H1 (cell line): ENCODE results near the gene RNF175. TPM values are rescaled to one million over a fixed set of nuclear protein-coding genes. Genes with fewer than 3 reads are reported as not detected.

ENCODE experiments used
- CTCF ChIA-PET: fragments of 300-600 bp; sonication (Branson Sonifier 250); formaldehyde crosslinking; loops from one replicate; lab custom pipeline; 2021; ENCODE audit not compliant: partially characterized antibody; lab: Charles Lee
- POLR2A ChIA-PET: fragments of 300-600 bp; sonication (Branson Sonifier 250); formaldehyde crosslinking; loops from one replicate; lab custom pipeline; 2021; ENCODE audit warnings: inconsistent platforms; ENCODE audit not compliant: partially characterized antibody; lab: Charles Lee
- DNase-seq, 2 experiments: peaks; one replicate each; pipeline versions ENCODE4 v3.0.0 to v3.0.0-alpha.2; 2010 to 2022; ENCODE audit warnings: low spot score in 2 of 2, low read depth in 1 of 2, mixed read lengths in 1 of 2
- FAIRE-seq: peaks from 2 replicates; lab custom pipeline; 2011; peaks lifted over from hg19 to GRCh38; lab: Jason Lieb, UNC
- H2AFZ ChIP-seq: 2 replicates; pipeline ENCODE4 v1.8.1; 2012; ENCODE audit warnings: low read length, inconsistent platforms
- H2AK5ac ChIP-seq: 2 replicates; pipeline ENCODE4 v1.6.1; 2013; ENCODE audit warnings: low read depth, low read length
- H2BK120ac ChIP-seq: replicated peaks from 2 replicates; pipeline ENCODE3; 2013; ENCODE audit warnings: low read depth, low read length, inconsistent platforms
- H2BK12ac ChIP-seq: 2 replicates; pipeline ENCODE4 v1.6.1; 2013; ENCODE audit warnings: low read depth, low read length
- H2BK15ac ChIP-seq: 2 replicates; pipeline ENCODE4 v1.6.1; 2013; ENCODE audit warnings: low read length
- H2BK20ac ChIP-seq: 2 replicates; pipeline ENCODE4 v1.6.1; 2013; ENCODE audit warnings: low read length
- H2BK5ac ChIP-seq: 2 replicates; pipeline ENCODE4 v1.6.1; 2013; ENCODE audit warnings: low read depth, low read length
- H3K14ac ChIP-seq: 2 replicates; pipeline ENCODE4 v1.6.1; 2013; ENCODE audit warnings: inconsistent platforms; ENCODE audit not compliant: insufficient read length
- H3K18ac ChIP-seq: 2 replicates; pipeline ENCODE4 v1.6.1; 2013; ENCODE audit warnings: low read length; ENCODE audit errors: extremely low read depth
- H3K23ac ChIP-seq: 2 replicates; pipeline ENCODE4 v1.6.1; 2013; ENCODE audit warnings: inconsistent platforms; ENCODE audit not compliant: insufficient read length
- H3K23me2 ChIP-seq: 2 replicates; pipeline ENCODE4 v1.6.1; 2013; ENCODE audit warnings: low read depth, low read length
- H3K27ac ChIP-seq: 2 replicates; pipeline ENCODE4 v1.6.1; 2011; ENCODE audit warnings: low read depth, low read length, inconsistent platforms
- H3K27me3 ChIP-seq, 4 experiments: replicated peaks in 1 of 4; 1 replicate in 1 of 4; 2 replicates in 3 of 4; pipeline versions ENCODE4 v1.6.1 to v1.8.1; 2011 to 2013; ENCODE audit warnings: low read length in 3 of 4, mild to moderate bottlenecking in 3 of 4, inconsistent platforms in 2 of 4, mixed read lengths in 2 of 4, moderate library complexity in 1 of 4; ENCODE audit not compliant: control insufficient read depth in 3 of 4, insufficient read depth in 3 of 4; ENCODE audit errors: extremely low read depth in 1 of 4
- H3K36me3 ChIP-seq, 4 experiments: 2 replicates each; pipeline versions ENCODE4 v1.6.1 to v1.8.1; 2011 to 2013; ENCODE audit warnings: mild to moderate bottlenecking in 4 of 4, low read length in 3 of 4, moderate library complexity in 2 of 4, control low read depth in 1 of 4, inconsistent platforms in 1 of 4; ENCODE audit not compliant: insufficient read depth in 4 of 4, control insufficient read depth in 2 of 4
- H3K4ac ChIP-seq: replicated peaks from 2 replicates; pipeline ENCODE3; 2013; ENCODE audit warnings: low read length, low read depth, mixed read lengths, inconsistent platforms; ENCODE audit not compliant: insufficient read length
- H3K4me1 ChIP-seq, 4 experiments: replicated peaks in 1 of 4; 1 replicate in 1 of 4; 2 replicates in 3 of 4; pipeline versions ENCODE4 v1.6.1 to v1.8.1; 2011 to 2013; ENCODE audit warnings: low read length in 3 of 4, inconsistent platforms in 2 of 4, mixed read lengths in 1 of 4; ENCODE audit not compliant: insufficient read depth in 4 of 4, control insufficient read depth in 3 of 4
- H3K4me2 ChIP-seq, 2 experiments: 2 replicates each; pipeline versions ENCODE4 v1.6.1 to v1.8.1; 2011 to 2013; ENCODE audit warnings: low read depth in 2 of 2, low read length in 2 of 2, control low read depth in 1 of 2, inconsistent platforms in 1 of 2, mild to moderate bottlenecking in 1 of 2; ENCODE audit not compliant: insufficient read depth in 1 of 2
- H3K4me3 ChIP-seq, 4 experiments: fragments of 200-600, 300-600 bp in 1 of 4; sonication (generic), shearing (Covaris generic), sonication (Bioruptor Twin) in 1 of 4; 2 replicates each; pipeline versions ENCODE4 v1.5.1 to v1.8.1; 2011 to 2016; ENCODE audit warnings: low read length in 4 of 4, low read depth in 3 of 4, control low read depth in 2 of 4, inconsistent platforms in 2 of 4, mild to moderate bottlenecking in 2 of 4, mixed read lengths in 1 of 4, moderate library complexity in 1 of 4; ENCODE audit not compliant: insufficient read depth in 2 of 4; ENCODE audit errors: extremely low read depth in 1 of 4
- H3K56ac ChIP-seq: replicated peaks from 2 replicates; pipeline ENCODE3; 2013; ENCODE audit warnings: low read depth, mild to moderate bottlenecking, mixed read lengths, low read length, inconsistent platforms; ENCODE audit not compliant: insufficient read length
- H3K79me1 ChIP-seq: 2 replicates; pipeline ENCODE4 v1.6.1; 2013; ENCODE audit warnings: low read depth, low read length, control low read depth
- H3K79me2 ChIP-seq, 2 experiments: 2 replicates each; pipeline versions ENCODE4 v1.6.1 to v1.8.1; 2012 to 2013; ENCODE audit warnings: low read length in 2 of 2, mild to moderate bottlenecking in 2 of 2, inconsistent platforms in 1 of 2; ENCODE audit not compliant: insufficient read depth in 2 of 2, control insufficient read depth in 1 of 2
- H3K9ac ChIP-seq, 4 experiments: replicated peaks in 1 of 4; 1 replicate in 1 of 4; 2 replicates in 3 of 4; pipeline versions ENCODE4 v1.6.1 to v1.8.1; 2011 to 2013; ENCODE audit warnings: low read depth in 3 of 4, low read length in 3 of 4, control low read depth in 2 of 4, mild to moderate bottlenecking in 2 of 4, moderate library complexity in 2 of 4, inconsistent platforms in 1 of 4; ENCODE audit errors: extremely low read depth in 1 of 4
- H3K9me3 ChIP-seq, 2 experiments: 2 replicates each; pipeline versions ENCODE4 v1.6.1 to v1.8.1; 2012 to 2013; ENCODE audit warnings: mild to moderate bottlenecking in 2 of 2, moderate library complexity in 2 of 2, control low read depth in 1 of 2, inconsistent platforms in 1 of 2, low read depth in 1 of 2, low read length in 1 of 2, mixed read lengths in 1 of 2; ENCODE audit not compliant: insufficient read depth in 2 of 2
- H4K20me1 ChIP-seq, 2 experiments: replicated peaks in 1 of 2; 2 replicates each; pipeline versions ENCODE3 to v1.8.1; 2011 to 2013; ENCODE audit warnings: inconsistent platforms in 2 of 2, low read length in 2 of 2, mild to moderate bottlenecking in 1 of 2; ENCODE audit not compliant: insufficient read depth in 2 of 2, control insufficient read depth in 1 of 2
- H4K5ac ChIP-seq: 2 replicates; pipeline ENCODE4 v1.6.1; 2013; ENCODE audit warnings: low read length, low read depth, mixed read lengths, inconsistent platforms; ENCODE audit not compliant: insufficient read length
- H4K8ac ChIP-seq: 2 replicates; pipeline ENCODE4 v1.8.0; 2013; ENCODE audit warnings: mild to moderate bottlenecking, moderate library complexity, low read length, inconsistent platforms; ENCODE audit not compliant: insufficient read depth; ENCODE audit errors: extremely low read depth
- H4K91ac ChIP-seq: replicated peaks from 2 replicates; pipeline ENCODE3; 2013; ENCODE audit warnings: low read length, mixed read lengths, inconsistent platforms; ENCODE audit not compliant: insufficient read length
- EP300 ChIP-seq, 2 experiments: IDR thresholded peaks; 1 replicate in 1 of 2; 2 replicates in 1 of 2; pipeline ENCODE4 v1.6.1; 2011 to 2012; ENCODE audit warnings: low read depth in 2 of 2, low read length in 2 of 2, mild to moderate bottlenecking in 2 of 2, borderline replicate concordance in 1 of 2, inconsistent platforms in 1 of 2, moderate library complexity in 1 of 2
- TCF12 ChIP-seq: IDR thresholded peaks from 2 replicates; pipeline ENCODE4 v1.6.1; 2011; ENCODE audit warnings: low read depth, mild to moderate bottlenecking, low read length
- whole genome bisulfite sequencing, 2 experiments: shearing (Covaris generic) in 1 of 2; methylation state at CpG; one replicate each; pipeline versions ENCODE4 v1.1.6 to v1.1.7; 2013 to 2015; ENCODE audit warnings: low lambda C conversion rate in 2 of 2, mixed read lengths in 2 of 2, inconsistent platforms in 1 of 2, low coverage in 1 of 2, missing lambda C conversion rate in 1 of 2; ENCODE audit not compliant: insufficient replicate concordance in 2 of 2, insufficient coverage in 1 of 2, insufficient read length in 1 of 2; ENCODE audit errors: extremely low coverage in 1 of 2, missing lambda C conversion rate in 1 of 2; 5-methylcytosine and 5-hydroxymethylcytosine counted together
- polyA plus RNA-seq, 7 experiments: library from polyadenylated mRNA; depleted of rRNA in 3 of 7; stranded (reverse) in 5 of 7; unstranded in 2 of 7; fragments of >200 nt in 5 of 7; fragments of 200-250 nt in 2 of 7; gene quantifications; 1 replicate in 5 of 7; 2 replicates in 1 of 7; 4 replicates in 1 of 7; pipeline versions ENCODE4 v1.2.1 to v1.2.3, GENCODE V29; 2011 to 2013; ENCODE audit warnings: missing spikeins in 2 of 7, mixed read lengths in 2 of 7
- total RNA-seq: library from RNA; stranded (reverse); fragmentation: NEBNext Ultra II Directional; extraction: Animal tissue kit (Norgen Biotek cat#: 25700); gene quantifications from 2 replicates; pipeline ENCODE4 v1.2.1, GENCODE V29; 2021

RNF175 gene
- total and polyA plus RNA-seq, 2 of the 8 experiments (the other 6 are each of a cell fraction or from before 2014, with no cell fraction given), result 7.9 to 9.8 TPM

DNA sequence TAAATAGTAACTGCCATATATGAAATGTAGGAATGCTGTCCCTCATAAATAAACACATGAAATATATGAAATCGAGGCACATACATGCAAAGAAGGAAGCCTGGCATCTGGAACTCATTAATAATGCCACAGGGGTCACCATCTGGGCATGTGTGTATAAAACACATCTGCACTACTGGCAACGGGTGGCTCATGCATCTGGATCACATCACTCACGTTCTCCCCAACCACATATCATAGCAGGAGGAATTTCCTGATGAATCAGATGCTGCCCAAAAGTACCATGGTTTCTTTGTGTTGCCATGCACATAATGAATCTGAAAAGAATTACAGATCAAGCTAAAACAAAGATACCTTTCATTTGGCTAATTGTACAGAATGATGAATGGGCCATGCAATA, 28.6 kb downstream of the RNF175 start:
- no peak overlapping the region for H3K9ac ChIP-seq
- no peaks in the 10 kb centered on the region for H3K23me2 ChIP-seq
- ChIA-PET CTCF (interaction anchor here (1.6 kb wide), 1 partner anchor 97 kb away, joined by 3 read pairs; no protein-coding TSS in a partner anchor), POLR2A (interaction anchor here (0.6 kb wide), 1 partner anchor 59 kb away, joined by 3 read pairs; no protein-coding TSS in a partner anchor)
- H3K4ac ChIP-seq, result no peak overlapping the region
- H3K79me1 ChIP-seq, result no peaks in the 10 kb centered on the region
- no peaks in the 10 kb centered on the region for H3K79me2 ChIP-seq
- H3K4me3 ChIP-seq, result no peak overlapping the region
- no peak overlapping the region for H3K4me2 ChIP-seq
- H4K5ac ChIP-seq, result no peak overlapping the region
- no peak overlapping the region for H2BK120ac ChIP-seq
- H2BK15ac ChIP-seq, result no peak overlapping the region
- H3K36me3 ChIP-seq, result no peaks in the 10 kb centered on the region
- no peak overlapping the region for H2AK5ac ChIP-seq
- H3K23ac ChIP-seq, result no peak overlapping the region
- H3K18ac ChIP-seq, result no peak overlapping the region
- H3K14ac ChIP-seq, result no peak overlapping the region
- H2BK5ac ChIP-seq, result no peak overlapping the region
- no peaks in the 10 kb centered on the region for H3K9me3 ChIP-seq
- WGBS, 2 experiments, result 78% methylated on average over 3 of the region's 3 CpGs; no CpG with 5 or more reads in 1 of the 2 experiments
- no peak overlapping the region for H2BK12ac ChIP-seq
- H4K8ac ChIP-seq, result no peak overlapping the region
- no peak overlapping the region for H2AFZ ChIP-seq
- H3K4me1 ChIP-seq, result no peaks in the 10 kb centered on the region
- DNase-seq (no peak), FAIRE-seq (no peak)
- no peaks in the 10 kb centered on the region for H3K27me3 ChIP-seq
- H3K27ac ChIP-seq, result no peak overlapping the region
- H4K91ac ChIP-seq, result no peak overlapping the region
- no peak overlapping the region for H3K56ac ChIP-seq
- no peaks in the 10 kb centered on the region for H4K20me1 ChIP-seq
- H2BK20ac ChIP-seq, result no peak overlapping the region
- TF ChIP-seq TCF12 (no peak), EP300 (IDR thresholded peaks at IDR 0.05; ENCODE audit: borderline replicate concordance in 1 of 2, low read depth in 2 of 2, low read length in 2 of 2) (no peak)
